ENCODE measurements around the gene USP7. TPM values are rescaled to one million over a fixed set of nuclear protein-coding genes. Genes with fewer than 3 reads are reported as not detected.

USP7 gene
- total and polyA plus RNA-seq, 10 of the 15 experiments (the other 5 are each of a cell fraction or from before 2014, with no cell fraction given), result 16.2 to 133 (median 60.5) TPM

- TF ChIP-seq E2F8 (IDR thresholded peaks at IDR 0.05; ENCODE audit: low read depth, partially characterized antibody) (no peak), SMC3 (IDR thresholded peaks at IDR 0.05; ENCODE audit: borderline replicate concordance, low read length) (no peak), CBX3 (IDR thresholded peaks at IDR 0.05; ENCODE audit: borderline replicate concordance, low read depth) (no peak), BRCA1 (IDR thresholded peaks at IDR 0.05; ENCODE audit: low read depth, low read length) (no peak), MYC (IDR thresholded peaks at IDR 0.05; ENCODE audit: insufficient read depth, insufficient read length, insufficient replicate concordance, low read length, severe bottlenecking) (no peak), PAX5 (IDR thresholded peaks at IDR 0.05; ENCODE audit: borderline replicate concordance, low read depth, low read length) (no peak), RELA (IDR thresholded peaks at IDR 0.05; ENCODE audit: borderline replicate concordance, partially characterized antibody) (no peak)
Measured at GRCh38 chr16:9002042-9002441, 38.3 kb upstream of the USP7 start (continued).

GRCh38 chr16:9000664-9001063 is 37.0 kb upstream of the USP7 start:
- WGBS (ENCODE audit: insufficient coverage, insufficient replicate concordance, low lambda C conversion rate, missing lambda C conversion rate), result 95% methylated on average over 2 of the region's 2 CpGs
- Histone ChIP-seq H3K4me1 (ENCODE audit: control insufficient read depth, insufficient read depth, low read length) (no peaks in the 10 kb centered on the region), H3K9ac (ENCODE audit: control insufficient read depth, insufficient read depth, low read length) (no peak overlapping the region), H2AFZ (ENCODE audit: control insufficient read depth, low read depth, low read length) (no peak overlapping the region), H4K20me1 (ENCODE audit: control insufficient read depth, insufficient read depth) (no peaks in the 10 kb centered on the region), H3K79me2 (ENCODE audit: control insufficient read depth, insufficient read depth, low read length) (no peaks in the 10 kb centered on the region), H3K36me3 (ENCODE audit: control insufficient read depth in 2 of 2, insufficient read depth in 2 of 2, low read length in 1 of 2) (no peaks in the 10 kb centered on the region), H3K9me3 (replicated peaks; ENCODE audit: control insufficient read depth, insufficient read depth, low read length) (no peaks in the 10 kb centered on the region), H3K4me3 (no peak overlapping the region), H3K4me2 (ENCODE audit: control insufficient read depth, insufficient read depth) (no peak overlapping the region), H3K27ac (ENCODE audit: control insufficient read depth, insufficient read depth) (no peak overlapping the region), H3K27me3 (replicated peaks in 1 of 2; ENCODE audit: control insufficient read depth in 2 of 2, insufficient read depth in 2 of 2, low read length in 1 of 2) (no peaks in the 10 kb centered on the region)
- ChIA-PET POLR2A (no interaction called here), SMC1A (ENCODE audit: uncharacterized antibody, unreplicated experiment) (no interaction called here), CTCF (interaction anchor here (5.3 kb wide), 1 partner anchor 8 kb away, joined by 29 read pairs; no protein-coding TSS in a partner anchor), RAD21 (ENCODE audit: unreplicated experiment) (no interaction called here)
- DNase-seq (ENCODE audit: low read depth, low spot score) (no peak), ATAC-seq (no peak), FAIRE-seq (no peak)
- intact Hi-C loops (cut with micrococcal nuclease; ENCODE audit: unreplicated experiment), result no loop called here
- in situ Hi-C loops (cut with MboI), result no loop called here
- BruUV-seq (replicated peaks), result no TSS peak
- TF ChIP-seq ZNF384 (IDR thresholded peaks at IDR 0.05; ENCODE audit: borderline replicate concordance, low read depth, low read length) (no peak), ZBTB40 (IDR thresholded peaks at IDR 0.05; ENCODE audit: borderline replicate concordance) (no peak), EP300 (IDR thresholded peaks at IDR 0.05; ENCODE audit: borderline replicate concordance in 1 of 2, control insufficient read depth in 1 of 2, low read depth in 2 of 2, low read length in 2 of 2) (no peak), ETV6 (conservative IDR thresholded peaks at IDR 0.05 in 1 of 2, IDR thresholded peaks at IDR 0.05 in 1 of 2; ENCODE audit: borderline replicate concordance in 1 of 2, low read depth in 1 of 2) (no peak), SP1 (IDR thresholded peaks at IDR 0.05; ENCODE audit: low read depth, low read length) (no peak), IRF4 (IDR thresholded peaks at IDR 0.05; ENCODE audit: low read depth, low read length) (no peak)

Data from GM12878 (cell line).